ENCODE measurements around the gene ZBTB11.

- TF ChIP-seq CTCF (IDR thresholded peaks at IDR 0.05; ENCODE audit: insufficient read depth, low read length) (no peak), POLR2AphosphoS5 (IDR thresholded peaks at IDR 0.05; ENCODE audit: low read depth) (no peak), GABPA (IDR thresholded peaks at IDR 0.05; ENCODE audit: low read depth) (no peak), REST (IDR thresholded peaks at IDR 0.05; ENCODE audit: insufficient replicate concordance, low read depth) (no peak), SPI1 (IDR thresholded peaks at IDR 0.05; ENCODE audit: borderline replicate concordance, low read depth) (no peak)
Measured at GRCh38 chr3:101638261-101638745, 38.6 kb downstream of the ZBTB11 start.
